ENCODE data around the gene CDH22. TPM values are rescaled to one million over a fixed set of nuclear protein-coding genes. Genes with fewer than 3 reads are reported as not detected.

CDH22 gene
- total and polyA plus RNA-seq, 5 donors from 2014 or later = not detected

- ATAC-seq (ENCODE audit: low read depth in 2 of 2) = no peak
- Histone ChIP-seq H3K4me1 (ENCODE audit: control insufficient read depth, insufficient read depth, low read length, poor library complexity, severe bottlenecking) (no peaks in the 10 kb centered on the region), H3K27ac (ENCODE audit: insufficient read depth, low read length, poor library complexity, severe bottlenecking) (no peak overlapping the region), H3K4me3 (ENCODE audit: low read depth, low read length) (no peak overlapping the region), H3K36me3 (ENCODE audit: control insufficient read depth, insufficient read depth, low read length) (no peaks in the 10 kb centered on the region), H3K27me3 (ENCODE audit: control insufficient read depth, insufficient read depth, low read length) (no peaks in the 10 kb centered on the region), H3K9me3 (ENCODE audit: control insufficient read depth in 2 of 2, low read length in 2 of 2) (no peaks in the 10 kb centered on the region)
- DNase-seq = no peak
- Mint-ChIP-seq H3K27me3 (peaks cover 17% of the 10 kb centered on the region), H3K9me3 (peaks cover 0 to 4% (median 0%) of the 10 kb centered on the region in 7 donors), H3K27ac (no peak overlapping the region), H3K4me1 (peaks cover 0 to 4% (median 0%) of the 10 kb centered on the region in 4 donors), H3K36me3 (no peaks in the 10 kb centered on the region), H3K4me3 (no peak overlapping the region)
These were observed 125.8 kb downstream of the CDH22 start for GRCh38 chr20:46182276-46183200.

- Histone ChIP-seq H3K9me3 (ENCODE audit: control insufficient read depth in 2 of 2, low read length in 2 of 2) (no peaks in the 10 kb centered on the region), H3K27me3 (ENCODE audit: control insufficient read depth, insufficient read depth, low read length) (peaks cover 5% of the 10 kb centered on the region), H3K36me3 (ENCODE audit: control insufficient read depth, insufficient read depth, low read length) (no peaks in the 10 kb centered on the region), H3K4me1 (ENCODE audit: control insufficient read depth, insufficient read depth, low read length, poor library complexity, severe bottlenecking) (no peaks in the 10 kb centered on the region), H3K27ac (ENCODE audit: insufficient read depth, low read length, poor library complexity, severe bottlenecking) (no peak overlapping the region), H3K4me3 (ENCODE audit: low read depth, low read length) (no peak overlapping the region)
- H3K27ac Mint-ChIP-seq = peak overlapping the region in 1 of 3 donors; percentile 29
- H3K9me3 Mint-ChIP-seq = peaks cover 0 to 4% (median 0%) of the 10 kb centered on the region in 7 donors
- ATAC-seq (ENCODE audit: low read depth in 2 of 2) (no peak), DNase-seq (no peak)
- H3K4me3 Mint-ChIP-seq = no peak overlapping the region
- H3K4me1 Mint-ChIP-seq = peaks cover 0 to 8% (median 2%) of the 10 kb centered on the region in 4 donors
- no peaks in the 10 kb centered on the region for H3K36me3 Mint-ChIP-seq
- H3K27me3 Mint-ChIP-seq = peaks cover 38% of the 10 kb centered on the region
These were observed 128.4 kb downstream of the CDH22 start for GRCh38 chr20:46179862-46180261.

GRCh38 chr20:46178891-46179290 lies 129.4 kb downstream of the CDH22 start:
- Mint-ChIP-seq H3K27ac (no peak overlapping the region), H3K36me3 (no peaks in the 10 kb centered on the region), H3K27me3 (peaks cover 39% of the 10 kb centered on the region), H3K9me3 (peaks cover 0 to 4% (median 0%) of the 10 kb centered on the region in 7 donors), H3K4me3 (no peak overlapping the region), H3K4me1 (peaks cover 0 to 9% (median 2%) of the 10 kb centered on the region in 4 donors)
- no peak overlapping the region for H3K4me3 ChIP-seq (ENCODE audit: low read depth, low read length)
- H3K27me3 ChIP-seq (ENCODE audit: control insufficient read depth, insufficient read depth, low read length) = peaks cover 6% of the 10 kb centered on the region
- H3K4me1 ChIP-seq (ENCODE audit: control insufficient read depth, insufficient read depth, low read length, poor library complexity, severe bottlenecking) = no peaks in the 10 kb centered on the region
- H3K27ac ChIP-seq (ENCODE audit: insufficient read depth, low read length, poor library complexity, severe bottlenecking) = no peak overlapping the region
- no peak for ATAC-seq (ENCODE audit: low read depth in 2 of 2)
- no peaks in the 10 kb centered on the region for H3K36me3 ChIP-seq (ENCODE audit: control insufficient read depth, insufficient read depth, low read length)
- no peaks in the 10 kb centered on the region for H3K9me3 ChIP-seq (ENCODE audit: control insufficient read depth in 2 of 2, low read length in 2 of 2)
- no peak for DNase-seq

GRCh38 chr20:46177768-46178167 lies 130.5 kb downstream of the CDH22 start:
- Histone ChIP-seq H3K4me1 (ENCODE audit: control insufficient read depth, insufficient read depth, low read length, poor library complexity, severe bottlenecking) (no peaks in the 10 kb centered on the region), H3K27me3 (ENCODE audit: control insufficient read depth, insufficient read depth, low read length) (peaks cover 14% of the 10 kb centered on the region), H3K27ac (ENCODE audit: insufficient read depth, low read length, poor library complexity, severe bottlenecking) (no peak overlapping the region), H3K36me3 (ENCODE audit: control insufficient read depth, insufficient read depth, low read length) (no peaks in the 10 kb centered on the region), H3K4me3 (ENCODE audit: low read depth, low read length) (no peak overlapping the region), H3K9me3 (ENCODE audit: control insufficient read depth in 2 of 2, low read length in 2 of 2) (no peaks in the 10 kb centered on the region)
- H3K36me3 Mint-ChIP-seq = no peaks in the 10 kb centered on the region
- peaks cover 50% of the 10 kb centered on the region for H3K27me3 Mint-ChIP-seq
- H3K4me1 Mint-ChIP-seq = peaks cover 0 to 9% (median 2%) of the 10 kb centered on the region in 4 donors
- ATAC-seq (ENCODE audit: low read depth in 2 of 2) (no peak), DNase-seq (no peak)
- peaks cover 0 to 4% (median 0%) of the 10 kb centered on the region in 7 donors for H3K9me3 Mint-ChIP-seq
- no peak overlapping the region for H3K4me3 Mint-ChIP-seq
- no peak overlapping the region for H3K27ac Mint-ChIP-seq

GRCh38 chr20:46176739-46177378 lies 131.4 kb downstream of the CDH22 start:
- Mint-ChIP-seq H3K27ac (no peak overlapping the region), H3K36me3 (no peaks in the 10 kb centered on the region), H3K27me3 (peaks cover 58% of the 10 kb centered on the region), H3K4me3 (no peak overlapping the region), H3K9me3 (peaks cover 0 to 4% (median 0%) of the 10 kb centered on the region in 7 donors), H3K4me1 (peaks cover 0 to 11% (median 2%) of the 10 kb centered on the region in 4 donors)
- no peak overlapping the region for H3K27ac ChIP-seq (ENCODE audit: insufficient read depth, low read length, poor library complexity, severe bottlenecking)
- ATAC-seq (ENCODE audit: low read depth in 2 of 2) (no peak), DNase-seq (no peak)
- peaks cover 17% of the 10 kb centered on the region for H3K27me3 ChIP-seq (ENCODE audit: control insufficient read depth, insufficient read depth, low read length)
- H3K4me3 ChIP-seq (ENCODE audit: low read depth, low read length) = no peak overlapping the region
- no peaks in the 10 kb centered on the region for H3K9me3 ChIP-seq (ENCODE audit: control insufficient read depth in 2 of 2, low read length in 2 of 2)
- no peaks in the 10 kb centered on the region for H3K4me1 ChIP-seq (ENCODE audit: control insufficient read depth, insufficient read depth, low read length, poor library complexity, severe bottlenecking)
- no peaks in the 10 kb centered on the region for H3K36me3 ChIP-seq (ENCODE audit: control insufficient read depth, insufficient read depth, low read length)

GRCh38 chr20:46175127-46175494 lies 133.2 kb downstream of the CDH22 start:
- H3K27ac Mint-ChIP-seq = peak overlapping the region in 2 of 3 donors; percentile 43 to 49
- H3K4me3 Mint-ChIP-seq = peak overlapping the region in 1 of 4 donors; percentile 19

GRCh38 chr20:46174469-46175126 lies 133.7 kb downstream of the CDH22 start:
- peaks cover 0 to 11% (median 2%) of the 10 kb centered on the region in 4 donors for H3K4me1 Mint-ChIP-seq
- Histone ChIP-seq H3K36me3 (ENCODE audit: control insufficient read depth, insufficient read depth, low read length) (no peaks in the 10 kb centered on the region), H3K27me3 (ENCODE audit: control insufficient read depth, insufficient read depth, low read length) (peaks cover 17% of the 10 kb centered on the region), H3K4me1 (ENCODE audit: control insufficient read depth, insufficient read depth, low read length, poor library complexity, severe bottlenecking) (no peaks in the 10 kb centered on the region), H3K9me3 (ENCODE audit: control insufficient read depth in 2 of 2, low read length in 2 of 2) (no peaks in the 10 kb centered on the region), H3K27ac (ENCODE audit: insufficient read depth, low read length, poor library complexity, severe bottlenecking) (no peak overlapping the region), H3K4me3 (ENCODE audit: low read depth, low read length) (no peak overlapping the region)
- no peaks in the 10 kb centered on the region for H3K36me3 Mint-ChIP-seq
- DNase-seq = peak; percentile 51 to 69 (median 60)
- peaks cover 71% of the 10 kb centered on the region for H3K27me3 Mint-ChIP-seq
- peak; percentile 66 to 77 for ATAC-seq (ENCODE audit: low read depth in 2 of 2)
- no peak overlapping the region for H3K27ac Mint-ChIP-seq
- no peak overlapping the region for H3K4me3 Mint-ChIP-seq
- peaks cover 0 to 3% (median 0%) of the 10 kb centered on the region in 7 donors for H3K9me3 Mint-ChIP-seq

More at GRCh38 chr20:46175127-46175494, 133.2 kb downstream of the CDH22 start:
- Histone ChIP-seq H3K27me3 (ENCODE audit: control insufficient read depth, insufficient read depth, low read length) (peaks cover 17% of the 10 kb centered on the region), H3K4me3 (ENCODE audit: low read depth, low read length) (no peak overlapping the region), H3K27ac (ENCODE audit: insufficient read depth, low read length, poor library complexity, severe bottlenecking) (no peak overlapping the region), H3K9me3 (ENCODE audit: control insufficient read depth in 2 of 2, low read length in 2 of 2) (no peaks in the 10 kb centered on the region), H3K4me1 (ENCODE audit: control insufficient read depth, insufficient read depth, low read length, poor library complexity, severe bottlenecking) (no peaks in the 10 kb centered on the region), H3K36me3 (ENCODE audit: control insufficient read depth, insufficient read depth, low read length) (no peaks in the 10 kb centered on the region)
- Mint-ChIP-seq H3K36me3 (no peaks in the 10 kb centered on the region), H3K9me3 (peaks cover 0 to 2% (median 0%) of the 10 kb centered on the region in 7 donors), H3K27me3 (peaks cover 66% of the 10 kb centered on the region), H3K4me1 (peaks cover 0 to 11% (median 2%) of the 10 kb centered on the region in 4 donors)
- no peak for DNase-seq
- no peak for ATAC-seq (ENCODE audit: low read depth in 2 of 2)
